Measurements from ENCODE around the gene ARID3A.

GRCh38 chr19:955803-956765 is 30.2 kb downstream of the ARID3A start:
- TF ChIP-seq YY1 (IDR thresholded peaks at IDR 0.05; ENCODE audit: insufficient read depth, insufficient read length) (no peak), ZNF274 (IDR thresholded peaks at IDR 0.05; ENCODE audit: low read depth, low read length) (no peak)
